ENCODE data around the gene PDCD11.

DNA sequence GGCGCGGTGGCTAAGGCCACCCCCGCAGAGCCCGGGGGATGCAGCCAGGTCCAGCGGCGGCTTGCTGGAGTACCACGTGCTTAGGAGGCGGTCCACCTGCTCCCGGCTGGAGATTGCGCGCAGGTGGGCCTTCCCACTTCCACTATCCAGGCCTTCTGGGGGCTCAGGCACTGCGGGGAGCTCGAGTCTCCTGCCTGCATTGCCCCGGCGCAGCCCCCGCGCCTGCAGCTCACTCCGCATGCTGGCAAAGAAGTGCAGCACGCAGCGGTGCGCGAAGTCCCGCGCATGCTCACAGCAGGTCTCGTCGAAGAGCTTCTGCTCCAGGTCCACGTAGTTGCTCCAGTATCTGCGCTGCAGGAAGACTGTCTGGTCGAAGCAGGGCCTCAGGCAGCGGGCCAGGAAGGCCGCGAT is 76.8 kb downstream of the PDCD11 start:
- TF ChIP-seq EZH2 (IDR thresholded peaks at IDR 0.05; ENCODE audit: insufficient read depth, poor library complexity, severe bottlenecking): no peak
- TF ChIP-seq EZH2phosphoT487 (IDR thresholded peaks at IDR 0.05; ENCODE audit: insufficient read depth, low read depth): no peak

Measured in GM23248 (cell line).